SH-SY5Y (cell line): ENCODE data around the gene TNNI2.

Experiments used
- GATA2 ChIP-seq: IDR thresholded peaks from 2 replicates; pipeline ENCODE4 v1.6.1; 2011; ENCODE audit warnings: mild to moderate bottlenecking, low read depth, low read length
- GATA3 ChIP-seq: IDR thresholded peaks from 2 replicates; pipeline ENCODE4 v1.6.1; 2011; ENCODE audit warnings: low read depth, mild to moderate bottlenecking, low read length, moderate library complexity

DNA sequence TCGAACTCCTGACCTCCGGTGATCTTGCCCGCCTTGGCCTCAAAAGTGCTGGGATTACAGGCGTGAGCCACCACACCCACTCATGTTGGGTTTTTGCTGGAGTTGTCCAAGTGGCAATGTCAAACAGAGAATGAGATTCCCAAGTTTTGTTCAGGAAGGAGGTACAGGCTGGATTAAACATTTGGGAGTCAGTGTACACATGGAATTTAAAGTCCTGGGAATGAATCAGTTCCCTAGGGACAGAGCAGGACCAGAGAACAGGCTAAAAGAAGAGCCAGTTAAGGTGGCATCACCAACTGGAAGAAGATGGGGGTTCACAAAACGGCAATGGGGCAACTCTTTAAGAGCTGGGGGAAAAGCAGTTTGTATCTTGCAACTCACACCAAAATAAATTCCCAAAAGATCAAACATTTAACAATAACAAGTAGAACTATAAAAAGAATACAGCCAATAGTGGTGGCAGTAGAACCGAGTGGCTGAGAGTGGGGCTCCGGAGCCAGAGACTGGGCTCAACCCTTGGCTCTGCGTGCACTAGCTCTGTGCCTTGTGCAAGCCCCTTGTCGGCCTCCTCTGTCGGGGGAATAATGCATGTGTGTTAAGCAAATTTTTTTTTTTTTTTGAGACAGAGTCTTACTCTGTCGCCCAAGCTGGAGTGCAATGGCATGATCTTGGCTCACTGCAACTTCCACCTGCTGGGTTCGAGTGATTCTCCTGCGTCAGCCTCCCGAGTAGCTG is 41.2 kb upstream of the TNNI2 start:
- no peak for TF ChIP-seq GATA2
- no peak for TF ChIP-seq GATA3
